Activated CD8-positive, alpha-beta memory T cell treated with anti-CD3 and anti-CD28 coated beads for 24 hours (primary cell): ENCODE results near the gene DACH1.
"Not testable (repeated sequence)": the region's sequence is repeated elsewhere in the genome, so short reads cannot be mapped to it uniquely, and the experiment has no call there.

Source experiments
- DNase-seq: peaks from one replicate; pipeline ENCODE4 v3.0.0-alpha.2; 2020

DACH1 gene

DNA sequence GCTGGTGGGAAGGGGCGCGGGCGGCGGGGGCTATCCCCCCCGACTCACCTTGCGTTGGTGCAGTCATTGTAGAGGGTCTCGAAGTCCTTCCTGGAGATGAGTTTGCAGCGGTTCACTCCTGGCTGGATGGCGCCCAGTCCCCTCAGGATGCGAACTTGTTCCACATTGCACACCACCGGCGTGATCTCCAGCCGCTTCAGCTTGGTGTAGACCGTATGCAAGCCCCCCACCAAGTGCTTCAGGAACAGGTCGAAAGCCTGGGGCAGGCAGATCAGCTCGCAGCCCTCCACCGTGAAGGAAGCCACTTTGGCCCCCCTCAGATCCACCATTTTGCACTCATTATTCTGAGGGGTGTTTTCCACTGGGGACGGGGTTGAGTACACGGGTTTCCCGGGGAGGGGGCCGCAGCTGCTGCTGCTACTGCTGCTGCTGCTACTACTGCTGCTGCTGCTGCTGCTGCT lies 1.1 kb downstream of the DACH1 start:
- peak; percentile 57 for DNase-seq

- peak; percentile 56 for DNase-seq
Measured at GRCh38 chr13:71864986-71865873, 1.8 kb downstream of the DACH1 start.

- DNase-seq = peak; percentile 57
Measured at GRCh38 chr13:71864094-71864985, 2.7 kb downstream of the DACH1 start.

- DNase-seq = no peak
Measured at GRCh38 chr13:71863254-71863865, 3.6 kb downstream of the DACH1 start.

- DNase-seq = no peak
Measured at GRCh38 chr13:71862459-71862943, 4.5 kb downstream of the DACH1 start.

- DNase-seq = no peak
Measured at GRCh38 chr13:71861769-71862458, 5.1 kb downstream of the DACH1 start.

DNA sequence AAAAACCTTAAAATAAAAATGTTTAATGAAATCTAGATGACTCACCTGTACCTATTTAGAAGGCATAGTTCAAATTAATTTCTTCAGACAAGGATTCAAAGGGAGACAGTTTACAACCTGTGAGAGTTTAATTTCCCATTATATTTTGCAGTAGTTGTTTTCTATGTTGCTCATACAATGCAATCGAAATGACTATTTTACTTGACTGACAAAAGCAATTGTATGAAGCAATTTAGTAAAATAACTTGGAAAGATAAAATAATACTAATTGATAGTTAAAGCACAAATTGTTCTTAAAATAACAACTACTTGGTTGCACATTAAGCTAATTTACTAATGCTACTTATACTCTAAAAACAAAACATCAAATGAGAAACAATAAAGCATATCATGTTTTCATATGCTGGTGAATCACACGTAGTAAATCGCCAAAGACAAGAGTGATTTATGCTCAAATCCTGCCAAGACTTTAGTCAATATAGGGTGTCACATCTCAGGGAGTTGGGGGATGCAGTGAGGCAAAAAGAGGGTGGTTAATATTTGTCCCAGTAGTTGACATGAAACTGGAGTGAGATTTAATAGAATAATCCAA lies 6.4 kb downstream of the DACH1 start:
- DNase-seq = no peak

DNA sequence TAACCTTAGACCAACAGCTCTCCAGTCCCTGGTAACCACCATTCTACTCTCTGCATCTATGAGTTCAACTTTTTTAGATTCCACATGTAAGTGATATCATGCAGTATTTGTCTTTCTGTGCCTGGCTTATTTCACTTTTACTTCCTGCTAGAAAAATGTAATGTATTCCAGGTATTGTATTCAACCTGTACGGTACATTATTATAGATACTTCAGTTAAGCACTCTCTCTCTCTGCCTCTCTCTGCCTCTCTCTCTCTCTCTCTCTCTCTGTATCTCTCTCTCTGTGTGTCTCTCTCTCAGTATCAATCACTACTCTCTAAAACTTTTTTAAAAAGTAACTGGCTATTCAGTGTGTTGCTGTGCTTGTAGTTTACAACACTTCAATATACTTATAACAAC lies 8.4 kb downstream of the DACH1 start:
- no peak for DNase-seq

- DNase-seq = no peak
Measured at GRCh38 chr13:71856548-71857043, 10.4 kb downstream of the DACH1 start.

DNA sequence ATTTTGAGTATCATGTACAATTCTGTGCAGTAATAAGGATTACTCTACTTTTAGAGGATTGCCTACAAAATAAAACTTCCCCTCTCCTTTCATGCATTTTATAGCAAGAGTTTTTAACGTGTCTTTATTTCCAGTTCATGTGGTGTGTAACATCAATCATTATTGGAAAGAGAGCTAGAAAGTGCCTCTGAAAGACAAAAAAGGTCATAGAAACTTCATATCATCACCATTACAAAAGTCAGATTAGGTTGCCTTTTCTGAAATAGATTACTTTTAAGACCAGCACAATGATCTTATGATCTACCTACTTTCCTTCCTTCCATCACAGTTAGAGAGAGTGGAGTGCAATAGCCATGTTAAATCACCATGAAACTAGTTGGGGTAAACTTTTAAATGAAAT lies 12.6 kb downstream of the DACH1 start:
- no peak for DNase-seq

DNA sequence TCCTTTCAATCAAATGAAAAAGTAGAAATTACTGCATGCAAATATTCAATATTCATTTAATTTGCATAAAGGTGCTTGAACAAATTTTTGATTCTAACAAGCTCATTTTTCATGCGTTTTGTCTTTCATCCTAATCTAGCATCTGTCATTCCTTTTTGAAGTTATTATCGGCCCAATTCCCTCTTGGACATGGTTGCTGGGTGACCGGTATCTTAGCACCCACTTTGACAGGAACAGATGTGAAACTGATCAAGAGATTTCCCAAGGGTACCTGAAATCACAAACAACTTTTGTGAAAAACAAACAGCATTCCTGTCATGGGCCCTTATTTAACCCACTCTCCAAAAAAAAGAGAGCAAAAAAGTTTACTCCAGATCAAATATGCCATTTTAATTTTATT lies 13.3 kb downstream of the DACH1 start:
- DNase-seq = no peak

GRCh38 chr13:71852736-71853135 lies 14.3 kb downstream of the DACH1 start:
- no peak for DNase-seq

GRCh38 chr13:71851498-71852409 lies 15.2 kb downstream of the DACH1 start:
- DNase-seq = no peak

DNA sequence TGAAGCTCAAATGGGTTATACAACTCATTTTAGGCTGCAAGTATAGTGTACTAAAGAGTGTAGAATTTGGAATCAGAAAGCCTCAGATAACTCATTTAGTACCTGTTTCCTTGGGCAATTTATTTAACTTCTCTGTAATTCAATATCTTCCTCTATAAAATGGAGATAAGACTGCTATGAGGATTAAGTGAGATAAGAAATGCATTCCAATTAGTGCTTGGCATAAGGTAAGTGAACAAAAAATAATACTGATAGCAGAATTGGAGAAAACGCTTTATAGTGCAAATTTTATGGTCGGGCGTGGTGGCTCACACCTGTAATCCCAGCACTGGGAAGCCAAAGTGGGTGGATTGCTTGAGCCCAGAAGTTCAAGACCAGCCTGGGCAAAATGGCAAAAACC lies 25.0 kb downstream of the DACH1 start:
- DNase-seq = no peak

DNA sequence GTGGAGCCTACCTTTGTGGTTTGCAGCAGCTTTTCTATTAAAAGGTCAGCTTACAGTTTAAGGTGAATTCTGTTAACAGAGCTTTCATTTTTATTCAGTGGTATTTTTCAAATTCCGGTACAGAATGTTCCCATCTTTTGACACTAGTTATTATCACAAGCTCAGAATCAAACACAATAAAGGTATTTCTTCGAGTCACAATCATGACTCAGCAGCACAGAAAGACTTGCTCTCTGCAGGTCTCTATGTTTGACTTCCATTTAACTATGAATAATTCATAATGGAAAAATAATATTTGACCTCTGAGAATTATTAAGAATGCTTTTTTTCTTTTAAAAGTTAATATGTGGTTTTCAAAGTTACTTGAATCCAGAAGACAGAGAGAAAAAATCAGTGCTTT lies 28.2 kb downstream of the DACH1 start:
- no peak for DNase-seq

GRCh38 chr13:71837582-71837981 lies 29.4 kb downstream of the DACH1 start:
- not testable (repeated sequence) for DNase-seq

- no peak for DNase-seq
Measured at GRCh38 chr13:71831716-71832115, 35.3 kb downstream of the DACH1 start.

DNA sequence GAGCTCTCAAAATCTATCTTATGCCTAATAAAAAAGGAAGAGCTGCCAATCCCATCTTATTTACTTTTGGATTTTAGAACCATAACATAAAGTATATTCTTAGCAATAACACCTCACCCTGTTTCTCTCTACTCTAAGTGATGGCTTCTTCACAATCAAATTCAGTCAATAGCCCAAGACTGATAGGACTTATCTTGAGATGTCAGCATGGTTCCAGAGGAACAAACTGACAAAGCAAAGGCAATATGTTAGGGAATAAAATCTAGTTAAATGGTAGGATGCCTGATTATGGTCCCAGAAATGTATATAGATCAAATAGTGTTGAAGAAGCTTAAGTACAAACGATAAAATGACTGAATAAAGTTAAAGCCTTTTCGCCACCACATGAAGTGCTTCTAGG lies 36.3 kb downstream of the DACH1 start:
- no peak for DNase-seq

- no peak for DNase-seq
Measured at GRCh38 chr13:71830323-71830722, 36.7 kb downstream of the DACH1 start.

DNA sequence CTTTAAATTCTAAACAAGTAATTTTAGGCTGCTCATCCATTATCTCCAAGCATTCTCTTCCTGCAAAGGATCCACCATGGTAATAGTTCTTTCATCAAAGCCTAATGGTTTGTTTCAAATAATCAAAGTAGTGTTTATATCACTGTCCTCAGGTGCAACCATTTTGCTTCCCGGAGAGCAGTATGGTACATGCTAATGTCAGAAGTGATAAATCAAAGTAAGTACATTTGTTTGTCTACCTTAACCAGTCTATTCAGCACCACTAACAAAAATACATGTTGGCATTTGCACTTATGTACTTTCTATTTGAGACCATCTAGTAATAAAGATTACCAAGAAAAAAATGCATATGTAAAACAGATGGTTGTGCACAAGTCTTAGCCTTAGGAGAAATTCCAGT lies 37.5 kb downstream of the DACH1 start:
- DNase-seq = no peak

DNA sequence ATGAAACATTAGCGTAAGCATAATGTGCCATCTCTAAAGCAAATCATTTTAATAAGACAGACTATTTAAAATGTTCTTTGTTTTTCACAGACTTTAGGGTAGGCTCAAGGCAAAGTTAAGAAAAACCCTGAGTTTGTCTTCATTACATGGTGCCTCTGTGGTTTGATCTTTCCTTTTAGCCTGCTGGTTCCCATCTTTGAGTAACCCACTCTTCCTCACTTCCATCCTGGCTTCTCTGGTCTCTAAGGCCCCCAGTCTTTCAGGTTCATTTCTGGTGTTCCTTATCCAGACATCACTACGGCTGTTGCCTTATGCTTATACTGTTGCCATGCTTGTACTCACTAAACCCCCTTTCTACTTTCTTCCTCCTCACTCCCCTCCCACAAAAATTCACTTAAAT lies 38.4 kb downstream of the DACH1 start:
- no peak for DNase-seq
